Fibroblast of the aortic adventitia (primary cell): ENCODE data around the gene RNU1-3. TPM values are rescaled to one million over a fixed set of nuclear protein-coding genes. Genes with fewer than 3 reads are reported as not detected.
"Not testable (repeated sequence)": the region's sequence is repeated elsewhere in the genome, so short reads cannot be mapped to it uniquely, and the experiment has no call there.

Experiments
- DNase-seq: peaks from one replicate; pipeline ENCODE4 v3.0.0-alpha.2; 2010; ENCODE audit warnings: low read depth
- H3K4me3 ChIP-seq: 2 replicates; pipeline ENCODE4 v1.5.1; 2011; ENCODE audit warnings: low read depth, mild to moderate bottlenecking, control low read depth, low read length, moderate library complexity
- CTCF ChIP-seq: IDR thresholded peaks from 2 replicates; pipeline ENCODE4 v1.5.1; 2011; ENCODE audit warnings: mild to moderate bottlenecking, low read length, control low read depth, inconsistent platforms; ENCODE audit not compliant: insufficient read depth
- total RNA-seq: library from RNA; depleted of rRNA; stranded (reverse); fragments of >200 nt; gene quantifications from 2 replicates; pipeline ENCODE4 v1.2.3, GENCODE V29; 2012; ENCODE audit warnings: low replicate concordance

RNU1-3 gene
- total RNA-seq, 1 donor: under 0.01 TPM

DNA sequence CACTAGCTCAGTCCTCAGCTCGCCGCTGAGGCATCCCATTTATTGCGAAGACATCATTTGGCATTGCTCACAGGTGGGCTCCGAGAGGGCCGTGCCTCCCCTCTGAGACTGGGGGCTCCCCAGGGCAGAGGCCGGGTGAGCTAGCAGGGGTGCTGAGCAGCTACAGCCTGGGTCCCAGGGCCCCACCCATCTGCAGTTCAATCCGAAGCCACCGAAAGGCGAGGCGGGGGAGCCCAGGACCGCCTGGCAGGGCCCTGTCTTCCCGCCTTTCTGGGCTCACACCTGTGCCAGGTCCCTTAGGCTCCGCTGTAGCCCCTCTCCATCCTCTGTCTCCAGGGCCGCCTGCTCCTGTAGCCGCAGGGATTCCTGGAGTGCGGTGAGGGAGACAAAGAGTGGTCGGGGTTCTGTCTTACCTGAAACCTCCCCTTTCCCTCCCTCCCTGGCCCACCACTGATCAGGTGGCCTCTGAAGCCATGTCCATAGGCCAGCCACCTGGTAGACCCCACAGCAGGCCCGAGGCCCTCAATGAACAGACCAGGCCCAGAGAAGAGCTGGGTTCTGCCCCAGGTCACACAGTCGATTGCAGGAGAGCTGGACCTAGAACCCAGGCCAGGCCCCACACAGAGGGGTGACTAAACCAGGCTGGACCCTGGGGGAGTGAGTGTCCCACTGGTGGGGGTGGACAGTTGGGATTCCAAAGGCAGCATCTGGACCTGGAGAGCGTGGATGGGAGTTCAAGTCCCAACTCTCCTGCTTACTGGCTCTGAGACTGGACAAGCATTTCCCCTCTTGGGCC is 35.3 kb downstream of the RNU1-3 start:
- no peak for DNase-seq
- TF ChIP-seq CTCF: no peak
- H3K4me3 ChIP-seq: no peak overlapping the region

- H3K4me3 ChIP-seq: no peak overlapping the region
- no peak for DNase-seq
- TF ChIP-seq CTCF: no peak
Observed at GRCh38 chr1:16630661-16631247, 36.0 kb downstream of the RNU1-3 start.

DNA sequence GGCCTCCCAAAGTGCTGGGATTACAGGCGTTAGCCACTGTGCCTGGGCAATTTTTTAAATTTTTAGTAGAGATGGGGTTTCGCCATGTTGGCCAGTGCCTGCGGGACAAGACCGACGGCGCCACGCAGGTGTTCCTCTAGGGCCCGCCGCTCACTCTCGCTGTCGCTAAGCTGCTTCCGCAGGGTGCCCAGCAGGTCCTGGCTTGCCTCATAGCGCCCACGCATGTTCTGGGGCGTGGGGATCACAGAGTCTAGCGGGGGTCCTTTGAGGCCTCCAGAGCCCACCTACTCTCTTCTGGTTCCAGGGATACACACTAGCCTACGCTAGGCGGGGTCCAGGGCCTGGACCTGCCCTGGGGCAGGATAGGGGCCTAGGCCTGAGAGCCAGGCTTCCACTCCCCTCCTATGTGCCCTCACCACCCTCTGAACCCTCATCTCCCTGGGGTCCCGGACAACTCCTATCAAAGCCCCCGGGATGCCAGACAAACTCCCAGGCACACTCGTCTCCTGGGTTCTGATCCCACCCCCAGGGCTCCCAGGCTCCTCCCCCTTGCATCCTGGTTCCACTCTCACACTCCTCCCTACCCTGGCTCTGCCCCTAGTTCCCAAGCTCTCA is 36.7 kb downstream of the RNU1-3 start:
- not testable (repeated sequence) for H3K4me3 ChIP-seq, DNase-seq

DNA sequence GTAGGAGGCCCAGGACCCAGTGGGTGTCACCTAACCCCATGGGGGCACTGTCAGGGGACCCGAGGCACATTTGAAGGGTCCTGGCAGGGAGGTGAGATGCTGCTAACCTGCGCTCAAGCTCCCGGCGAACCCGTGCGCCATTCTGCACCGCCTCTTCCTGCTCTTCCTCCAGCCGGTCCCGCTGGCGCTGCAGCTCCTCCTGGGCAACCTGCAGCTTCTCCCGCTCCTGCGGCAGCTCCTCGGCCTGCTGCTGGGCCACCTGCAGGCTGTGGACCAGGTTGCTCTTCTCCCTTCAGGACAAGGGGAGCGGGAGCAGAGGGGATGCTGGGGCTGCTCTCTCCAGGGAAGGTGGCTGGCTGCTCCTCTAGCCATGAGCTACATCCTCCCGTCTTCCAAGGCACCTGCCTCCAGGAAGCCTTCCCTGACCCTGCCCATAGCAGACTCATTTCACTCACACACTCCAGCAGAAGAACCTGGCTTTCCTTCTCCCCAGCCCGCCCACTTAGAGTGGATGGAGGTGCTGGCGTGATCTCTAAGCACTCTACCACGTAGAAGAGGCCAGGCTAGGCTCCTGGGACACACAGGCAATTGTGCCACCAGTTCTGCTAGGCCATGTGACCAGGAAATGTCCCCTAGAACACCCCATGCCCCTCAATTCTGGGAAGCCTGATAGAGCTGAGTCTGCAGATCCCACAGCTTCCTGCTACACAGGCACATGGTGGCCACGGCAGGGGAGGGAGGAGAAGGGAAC is 38.2 kb downstream of the RNU1-3 start:
- no peak for DNase-seq
- no peak for TF ChIP-seq CTCF
- no peak overlapping the region for H3K4me3 ChIP-seq

DNA sequence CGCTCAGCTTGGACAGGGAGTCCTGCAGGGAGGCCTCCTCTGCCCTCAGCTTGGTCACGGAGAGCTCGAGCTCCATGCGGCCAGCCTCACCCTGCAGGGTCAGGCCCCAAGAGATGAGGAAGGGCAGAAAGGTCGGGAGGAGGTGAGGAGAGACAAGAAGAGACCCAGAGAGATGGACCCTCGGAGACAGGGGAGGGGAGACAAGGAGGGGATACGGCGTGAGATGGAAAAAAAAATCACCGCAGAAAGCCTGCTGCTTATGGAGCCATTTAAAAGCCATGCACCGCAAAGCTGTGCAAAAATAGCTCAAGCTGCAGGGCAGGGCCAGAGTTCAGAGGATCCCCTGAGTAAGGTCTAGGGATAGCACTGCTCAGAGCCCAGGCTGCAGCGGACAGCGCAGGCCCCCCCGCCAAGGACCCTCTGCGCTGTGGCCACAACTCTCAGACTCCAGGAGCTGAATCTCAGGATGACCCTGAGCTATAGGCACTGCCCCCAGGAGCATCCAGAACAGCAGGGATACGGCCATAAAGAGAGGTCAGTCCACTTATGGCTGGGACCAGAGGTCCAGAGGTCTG is 40.3 kb downstream of the RNU1-3 start:
- H3K4me3 ChIP-seq, DNase-seq: not testable (repeated sequence)

- TF ChIP-seq CTCF: no peak
- no peak overlapping the region for H3K4me3 ChIP-seq
- DNase-seq: no peak
Observed at GRCh38 chr1:16625497-16626408, 41.0 kb downstream of the RNU1-3 start.

GRCh38 chr1:16623812-16624719 is 42.7 kb downstream of the RNU1-3 start:
- DNase-seq, H3K4me3 ChIP-seq: not testable (repeated sequence)

GRCh38 chr1:16623337-16623736 is 43.4 kb downstream of the RNU1-3 start:
- not testable (repeated sequence) for H3K4me3 ChIP-seq
- DNase-seq: peak; percentile 88

- DNase-seq, H3K4me3 ChIP-seq: not testable (repeated sequence)
Observed at GRCh38 chr1:16621681-16622315, 45.0 kb downstream of the RNU1-3 start.
